CD14-positive monocyte (primary cell): ENCODE results near the gene AOPEP. TPM values are rescaled to one million over a fixed set of nuclear protein-coding genes. Genes with fewer than 3 reads are reported as not detected.

Source experiments
- DNase-seq, 3 donors: peaks; one replicate each; pipeline ENCODE4 v3.0.0-alpha.2; 2011 to 2022
- H2AFZ ChIP-seq: 2 replicates; pipeline ENCODE4 v1.6.0; 2012; ENCODE audit warnings: mild to moderate bottlenecking, low read depth, low read length, inconsistent platforms; ENCODE audit not compliant: insufficient read depth, poor library complexity, severe bottlenecking
- H3K27ac ChIP-seq, 2 donors: 1 replicate in 1 of 2; 2 replicates in 1 of 2; pipeline ENCODE4 v1.5.1; 2012 to 2013; ENCODE audit warnings: low read length in 2 of 2, control low read depth in 1 of 2, inconsistent platforms in 1 of 2, low read depth in 1 of 2, mild to moderate bottlenecking in 1 of 2
- H3K27me3 ChIP-seq, 2 donors: one replicate each; pipeline versions ENCODE4 v1.6.0 to v1.6.1; 2011 to 2013; ENCODE audit warnings: low read length in 2 of 2; ENCODE audit not compliant: control insufficient read depth in 2 of 2, insufficient read depth in 2 of 2
- H3K36me3 ChIP-seq, 2 donors: replicated peaks in 1 of 2; 1 replicate in 1 of 2; 2 replicates in 1 of 2; pipeline versions ENCODE4 v1.5.1 to v1.6.1; 2012 to 2013; ENCODE audit warnings: low read length in 2 of 2, control low read depth in 1 of 2, inconsistent platforms in 1 of 2, mild to moderate bottlenecking in 1 of 2; ENCODE audit not compliant: insufficient read depth in 2 of 2, control insufficient read depth in 1 of 2
- H3K4me1 ChIP-seq, 2 donors: 1 replicate in 1 of 2; 2 replicates in 1 of 2; pipeline versions ENCODE4 v1.5.1 to v1.6.1; 2012 to 2013; ENCODE audit warnings: low read length in 2 of 2, control low read depth in 1 of 2, inconsistent platforms in 1 of 2, mild to moderate bottlenecking in 1 of 2, moderate library complexity in 1 of 2; ENCODE audit not compliant: insufficient read depth in 2 of 2, control insufficient read depth in 1 of 2
- H3K4me2 ChIP-seq: replicated peaks from 2 replicates; pipeline ENCODE3; 2012; ENCODE audit warnings: low read length, moderate library complexity, mild to moderate bottlenecking; ENCODE audit not compliant: poor library complexity, severe bottlenecking; ENCODE audit errors: extremely low read depth
- H3K4me3 ChIP-seq, 3 experiments: fragments of 200-600 bp in 1 of 3; sonication (generic) in 1 of 3; replicated peaks in 1 of 3; 1 replicate in 2 of 3; 2 replicates in 1 of 3; pipeline ENCODE4 v1.5.1; 2011 to 2013; ENCODE audit warnings: low read length in 3 of 3, mild to moderate bottlenecking in 3 of 3, control low read depth in 2 of 3, low read depth in 2 of 3, inconsistent platforms in 1 of 3, moderate library complexity in 1 of 3
- H3K79me2 ChIP-seq: 2 replicates; pipeline ENCODE4 v1.6.0; 2012; ENCODE audit warnings: mild to moderate bottlenecking, control low read depth, inconsistent platforms, low read length, moderate library complexity; ENCODE audit not compliant: insufficient read depth
- H3K9ac ChIP-seq: 2 replicates; pipeline ENCODE4 v1.6.0; 2017; ENCODE audit warnings: low read length, mild to moderate bottlenecking; ENCODE audit not compliant: insufficient read depth, poor library complexity, severe bottlenecking
- H3K9me3 ChIP-seq, 2 donors: replicated peaks in 1 of 2; 1 replicate in 1 of 2; 2 replicates in 1 of 2; pipeline versions ENCODE4 v1.5.1 to v1.6.1; 2012 to 2013; ENCODE audit warnings: low read length in 2 of 2, control low read depth in 1 of 2; ENCODE audit not compliant: control insufficient read depth in 1 of 2, insufficient read depth in 1 of 2
- H4K20me1 ChIP-seq: 2 replicates; pipeline ENCODE4 v1.6.0; 2012; ENCODE audit warnings: mild to moderate bottlenecking, low read length, control low read depth, moderate library complexity; ENCODE audit not compliant: insufficient read depth
- H3K27ac Mint-ChIP-seq, 7 donors: one replicate each; pipeline ENCODE4 v1.8.0; 2020; ENCODE audit warnings: mild to moderate bottlenecking in 7 of 7, mixed read lengths in 7 of 7, moderate library complexity in 6 of 7, inconsistent platforms in 2 of 7
- H3K27me3 Mint-ChIP-seq, 3 donors: one replicate each; pipeline ENCODE4 v1.8.0; 2021 to 2022; ENCODE audit warnings: low read depth in 3 of 3, mild to moderate bottlenecking in 3 of 3, mixed read lengths in 3 of 3, moderate library complexity in 3 of 3, inconsistent platforms in 1 of 3
- H3K36me3 Mint-ChIP-seq, 2 donors: one replicate each; pipeline ENCODE4 v1.8.0; 2020; ENCODE audit warnings: mixed read lengths in 2 of 2, inconsistent platforms in 1 of 2, mild to moderate bottlenecking in 1 of 2
- H3K4me1 Mint-ChIP-seq: one replicate; pipeline ENCODE4 v1.8.0; 2020; ENCODE audit warnings: mild to moderate bottlenecking, mixed read lengths
- H3K4me3 Mint-ChIP-seq, 2 donors: one replicate each; pipeline ENCODE4 v1.8.0; 2020; ENCODE audit warnings: mild to moderate bottlenecking in 2 of 2, mixed read lengths in 2 of 2, moderate library complexity in 1 of 2
- H3K9me3 Mint-ChIP-seq, 7 donors: one replicate each; pipeline ENCODE4 v1.8.0; 2020 to 2022; ENCODE audit warnings: mixed read lengths in 7 of 7, mild to moderate bottlenecking in 6 of 7, moderate library complexity in 6 of 7, inconsistent platforms in 2 of 7
- CTCF ChIP-seq: fragments of 200-600 bp; IDR thresholded peaks from one replicate; pipeline ENCODE4 v1.8.0; 2022; ENCODE audit warnings: antibody characterized with exemption, mild to moderate bottlenecking
- WGBS: methylation state at CpG from one replicate; pipeline ENCODE4 v1.1.5; 2013; ENCODE audit warnings: missing lambda C conversion rate; ENCODE audit not compliant: insufficient coverage; 5-methylcytosine and 5-hydroxymethylcytosine counted together
- intact Hi-C, 2 donors: fragments of 100-400 bp; cut with micrococcal nuclease; formaldehyde crosslinking; loops; one replicate each; pipeline versions ENCODE4 v1.15.0 to v1.15.1; 2023
- polyA plus RNA-seq, 3 donors: library from polyadenylated mRNA; depleted of rRNA in 1 of 3; unstranded in 2 of 3; stranded (reverse) in 1 of 3; fragments of 300-500 nt in 2 of 3; fragments of >200 nt in 1 of 3; fragmentation: Illumina TruSeq in 2 of 3; gene quantifications; 1 replicate in 2 of 3; 2 replicates in 1 of 3; pipeline ENCODE4 v1.2.3, GENCODE V29; 2012 to 2021

Gene AOPEP
- polyA plus RNA-seq, 3 donors = 3.0 to 4.1 (median 3.1) TPM

- Histone ChIP-seq H3K9me3 (no peaks in the 10 kb centered on the region), H3K4me1 (no peaks in the 10 kb centered on the region), H3K36me3 (no peaks in the 10 kb centered on the region), H4K20me1 (no peaks in the 10 kb centered on the region), H3K4me2 (no peak overlapping the region), H3K4me3 (no peak overlapping the region), H3K27me3 (no peaks in the 10 kb centered on the region), H2AFZ (no peak overlapping the region), H3K27ac (no peak overlapping the region), H3K9ac (no peak overlapping the region), H3K79me2 (no peaks in the 10 kb centered on the region)
- no peak overlapping the region for H3K4me3 Mint-ChIP-seq
- WGBS = 100% methylated on average over 1 of the region's 3 CpGs
- DNase-seq = no peak
- TF ChIP-seq CTCF = no peak
- peaks cover 0 to 8% of the 10 kb centered on the region in 2 donors for H3K36me3 Mint-ChIP-seq
- intact Hi-C loops = no loop called here
- no peak overlapping the region for H3K27ac Mint-ChIP-seq
- peaks cover 0 to 2% (median 0%) of the 10 kb centered on the region in 3 donors for H3K27me3 Mint-ChIP-seq
- peaks cover 0 to 4% (median 0%) of the 10 kb centered on the region in 7 donors for H3K9me3 Mint-ChIP-seq
- peaks cover 21% of the 10 kb centered on the region for H3K4me1 Mint-ChIP-seq
Observed at GRCh38 chr9:94904806-94905205, 178.3 kb downstream of the AOPEP start.

GRCh38 chr9:94905606-94906005, 179.1 kb downstream of the AOPEP start:
- no peak overlapping the region for H3K4me2 ChIP-seq
- no peak overlapping the region for H3K9ac ChIP-seq
- Mint-ChIP-seq H3K9me3 (peaks cover 0 to 4% (median 0%) of the 10 kb centered on the region in 7 donors), H3K36me3 (peaks cover 0 to 8% of the 10 kb centered on the region in 2 donors), H3K4me3 (no peak overlapping the region), H3K27me3 (no peaks in the 10 kb centered on the region), H3K4me1 (peaks cover 17% of the 10 kb centered on the region), H3K27ac (no peak overlapping the region)
- H3K4me3 ChIP-seq = no peak overlapping the region
- H3K27me3 ChIP-seq = no peaks in the 10 kb centered on the region
- H4K20me1 ChIP-seq = no peaks in the 10 kb centered on the region
- H3K36me3 ChIP-seq = no peaks in the 10 kb centered on the region
- H3K27ac ChIP-seq = no peak overlapping the region
- no peaks in the 10 kb centered on the region for H3K79me2 ChIP-seq
- no peaks in the 10 kb centered on the region for H3K9me3 ChIP-seq
- H2AFZ ChIP-seq = no peak overlapping the region
- no peak for DNase-seq
- H3K4me1 ChIP-seq = no peaks in the 10 kb centered on the region
- no peak for TF ChIP-seq CTCF
- intact Hi-C loops = no loop called here
- no CpG with 5 or more reads among the region's 2 CpGs for WGBS
